HG03280 (cell line): ENCODE measurements around the gene TMEM214.

Experiments used
- ATAC-seq: cut with Tn5 transposase; IDR thresholded peaks from one replicate; pipeline ENCODE4 v1.9.1; 2021; ENCODE audit warnings: mild to moderate bottlenecking, moderate library complexity; ENCODE audit not compliant: unreplicated experiment

TMEM214 gene

GRCh38 chr2:27039426-27039825, 6.7 kb downstream of the TMEM214 start:
- no peak for ATAC-seq

GRCh38 chr2:27039871-27040270, 7.1 kb downstream of the TMEM214 start:
- no peak for ATAC-seq

GRCh38 chr2:27040282-27040681, 7.5 kb downstream of the TMEM214 start:
- ATAC-seq = no peak

GRCh38 chr2:27041752-27042151, 9.0 kb downstream of the TMEM214 start:
- no peak for ATAC-seq

GRCh38 chr2:27042159-27042661, 9.4 kb downstream of the TMEM214 start:
- no peak for ATAC-seq

- no peak for ATAC-seq
These were observed 10.3 kb downstream of the TMEM214 start for GRCh38 chr2:27042985-27043634.

GRCh38 chr2:27049422-27050280, 16.9 kb downstream of the TMEM214 start:
- peak; percentile 13 for ATAC-seq

- ATAC-seq = peak; percentile 47
These were observed 17.7 kb downstream of the TMEM214 start for GRCh38 chr2:27050281-27050995.

GRCh38 chr2:27050996-27051901, 18.5 kb downstream of the TMEM214 start, which contains the start of gene AGBL5:
AGBL5 (plus strand) TSS chr2:27051668; CDS start chr2:27052959, 1,291 bp downstream.
- peak; percentile 72 for ATAC-seq

GRCh38 chr2:27051902-27052645, 19.3 kb downstream of the TMEM214 start:
- no peak for ATAC-seq

GRCh38 chr2:27053321-27053720, 20.6 kb downstream of the TMEM214 start:
- ATAC-seq = no peak

- ATAC-seq = no peak
These were observed 21.0 kb downstream of the TMEM214 start for GRCh38 chr2:27053776-27054175.

- no peak for ATAC-seq
These were observed 22.0 kb downstream of the TMEM214 start for GRCh38 chr2:27054721-27055120.

GRCh38 chr2:27057184-27057583, 24.4 kb downstream of the TMEM214 start:
- ATAC-seq = no peak

- ATAC-seq = no peak
These were observed 25.4 kb downstream of the TMEM214 start for GRCh38 chr2:27058210-27058609.

GRCh38 chr2:27059141-27059820, 26.5 kb downstream of the TMEM214 start:
- ATAC-seq = no peak

- no peak for ATAC-seq
These were observed 27.6 kb downstream of the TMEM214 start for GRCh38 chr2:27060323-27060722.

- ATAC-seq = no peak
These were observed 32.4 kb downstream of the TMEM214 start for GRCh38 chr2:27065128-27065527.

GRCh38 chr2:27067385-27067784, 34.6 kb downstream of the TMEM214 start:
- no peak for ATAC-seq
